Fibroblast of villous mesenchyme (primary cell): ENCODE data around the gene LRRC74A. TPM values are rescaled to one million over a fixed set of nuclear protein-coding genes. Genes with fewer than 3 reads are reported as not detected.

Experiments used
- DNase-seq: peaks from one replicate; pipeline ENCODE4 v3.0.0-alpha.2; 2010; ENCODE audit warnings: low read depth
- H3K4me3 ChIP-seq: 2 replicates; pipeline ENCODE4 v1.5.1; 2011; ENCODE audit warnings: low read depth, mild to moderate bottlenecking, low read length
- total RNA-seq: library from RNA; depleted of rRNA; stranded (reverse); fragments of >200 nt; gene quantifications from 2 replicates; pipeline ENCODE4 v1.2.3, GENCODE V29; 2012
- TF ChIP-seq, protein P1 (sequence below): IDR thresholded peaks from 2 replicates; pipeline ENCODE4 v1.5.1; 2012; ENCODE audit warnings: low read depth, mild to moderate bottlenecking, low read length; ENCODE audit not compliant: insufficient read depth

The LRRC74A gene
- total RNA-seq, 1 donor, result not detected

DNA sequence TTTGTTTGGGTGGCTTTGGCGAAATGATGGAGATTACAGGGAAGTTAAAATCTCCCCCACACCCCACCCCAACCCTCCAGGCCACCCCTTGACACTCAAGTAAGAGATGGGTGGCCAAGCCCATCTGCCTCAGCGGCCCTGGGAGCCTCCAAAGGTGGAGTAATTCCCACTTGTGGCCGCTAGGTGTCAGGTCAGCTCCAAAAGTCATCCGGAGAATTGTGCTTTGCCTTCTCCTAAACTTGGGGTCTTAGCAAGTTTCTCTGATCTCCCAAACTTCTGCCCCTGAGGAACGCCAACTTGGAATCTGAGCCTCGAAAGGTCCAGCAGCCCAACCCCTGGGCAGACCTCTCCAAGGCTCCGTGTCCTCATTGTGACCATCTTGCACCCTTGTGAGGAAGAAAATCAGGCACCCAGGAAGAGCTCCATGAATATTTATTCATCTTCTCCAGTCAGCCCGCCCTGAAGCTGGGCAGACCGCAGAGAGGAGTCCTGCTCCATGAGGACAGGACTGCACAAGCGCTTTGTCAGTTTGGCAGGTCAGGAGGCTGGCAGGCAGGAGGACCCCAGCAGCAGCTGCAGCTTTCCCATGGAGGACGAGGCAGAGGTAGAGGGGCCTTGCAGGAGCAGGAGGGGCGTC is 46.7 kb downstream of the LRRC74A start:
- H3K4me3 ChIP-seq, result no peak overlapping the region
- peak; percentile 40 for DNase-seq
- TF ChIP-seq, protein P1, sequence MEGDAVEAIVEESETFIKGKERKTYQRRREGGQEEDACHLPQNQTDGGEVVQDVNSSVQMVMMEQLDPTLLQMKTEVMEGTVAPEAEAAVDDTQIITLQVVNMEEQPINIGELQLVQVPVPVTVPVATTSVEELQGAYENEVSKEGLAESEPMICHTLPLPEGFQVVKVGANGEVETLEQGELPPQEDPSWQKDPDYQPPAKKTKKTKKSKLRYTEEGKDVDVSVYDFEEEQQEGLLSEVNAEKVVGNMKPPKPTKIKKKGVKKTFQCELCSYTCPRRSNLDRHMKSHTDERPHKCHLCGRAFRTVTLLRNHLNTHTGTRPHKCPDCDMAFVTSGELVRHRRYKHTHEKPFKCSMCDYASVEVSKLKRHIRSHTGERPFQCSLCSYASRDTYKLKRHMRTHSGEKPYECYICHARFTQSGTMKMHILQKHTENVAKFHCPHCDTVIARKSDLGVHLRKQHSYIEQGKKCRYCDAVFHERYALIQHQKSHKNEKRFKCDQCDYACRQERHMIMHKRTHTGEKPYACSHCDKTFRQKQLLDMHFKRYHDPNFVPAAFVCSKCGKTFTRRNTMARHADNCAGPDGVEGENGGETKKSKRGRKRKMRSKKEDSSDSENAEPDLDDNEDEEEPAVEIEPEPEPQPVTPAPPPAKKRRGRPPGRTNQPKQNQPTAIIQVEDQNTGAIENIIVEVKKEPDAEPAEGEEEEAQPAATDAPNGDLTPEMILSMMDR, result peak; percentile 89

DNA sequence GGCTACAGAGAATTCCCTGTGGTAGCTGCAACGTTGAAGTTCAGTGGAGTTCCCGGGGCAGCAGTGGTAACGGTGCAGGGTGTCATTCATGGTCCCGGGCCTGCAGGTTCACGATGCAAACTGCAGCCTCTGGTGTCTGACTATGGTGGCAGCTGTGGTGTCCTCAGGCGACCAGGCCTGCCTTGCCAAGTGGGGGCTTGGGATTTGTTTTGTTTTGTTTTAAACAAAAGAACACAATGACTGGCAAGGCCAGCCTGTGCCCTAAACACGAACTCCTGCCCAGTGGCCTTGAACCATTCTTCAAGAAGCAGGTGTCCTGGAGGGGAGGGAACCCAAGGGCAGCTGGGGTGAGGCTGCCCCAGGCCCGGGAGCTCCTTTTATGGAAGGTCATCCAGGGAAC is 48.5 kb downstream of the LRRC74A start:
- DNase-seq, result no peak
- TF ChIP-seq, protein P1, result no peak
- H3K4me3 ChIP-seq, result no peak overlapping the region

DNA sequence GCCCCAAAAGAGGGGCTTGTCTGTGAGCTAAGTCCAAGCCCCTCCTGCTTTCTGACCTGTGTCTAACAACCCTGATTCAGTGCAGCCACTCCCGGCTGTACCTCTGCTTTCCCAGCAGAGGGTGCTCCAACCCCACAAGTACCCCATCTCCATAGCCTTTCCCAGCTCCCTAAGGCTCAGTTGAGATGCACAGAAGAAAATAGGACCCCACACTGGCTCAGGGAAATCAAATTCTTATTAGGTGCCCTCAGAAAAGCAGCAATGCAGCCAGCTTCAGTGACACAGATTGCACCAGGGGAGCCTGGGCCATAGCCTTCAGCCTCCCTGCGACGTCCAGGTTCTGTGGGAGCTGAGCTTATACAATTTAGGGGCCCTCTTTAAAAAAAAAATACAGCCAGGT is 49.9 kb downstream of the LRRC74A start:
- DNase-seq, result peak; percentile 75
- TF ChIP-seq, protein P1, result peak; percentile 99
- H3K4me3 ChIP-seq, result no peak overlapping the region

DNA sequence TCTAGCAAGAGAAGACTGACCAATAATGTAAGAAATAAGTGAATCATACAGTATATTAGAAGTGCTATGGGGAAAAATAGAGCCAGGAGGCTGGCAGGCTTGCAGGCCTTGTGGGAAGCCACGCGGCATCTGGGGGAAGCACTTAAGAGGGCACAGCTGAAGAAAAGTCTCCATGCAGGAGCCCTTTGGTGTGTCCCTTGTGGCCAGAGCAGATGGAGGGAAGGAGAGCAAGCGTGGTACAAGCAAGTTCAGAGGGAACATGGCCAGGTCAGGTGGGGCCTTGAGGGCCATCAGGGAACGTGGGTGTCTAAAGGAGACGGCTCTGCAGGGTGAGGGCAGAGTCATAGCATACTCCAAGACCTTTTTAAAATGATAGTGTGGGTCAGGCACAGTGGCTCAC is 51.7 kb downstream of the LRRC74A start:
- TF ChIP-seq, protein P1, result no peak
- DNase-seq, result no peak
- no peak overlapping the region for H3K4me3 ChIP-seq

DNA sequence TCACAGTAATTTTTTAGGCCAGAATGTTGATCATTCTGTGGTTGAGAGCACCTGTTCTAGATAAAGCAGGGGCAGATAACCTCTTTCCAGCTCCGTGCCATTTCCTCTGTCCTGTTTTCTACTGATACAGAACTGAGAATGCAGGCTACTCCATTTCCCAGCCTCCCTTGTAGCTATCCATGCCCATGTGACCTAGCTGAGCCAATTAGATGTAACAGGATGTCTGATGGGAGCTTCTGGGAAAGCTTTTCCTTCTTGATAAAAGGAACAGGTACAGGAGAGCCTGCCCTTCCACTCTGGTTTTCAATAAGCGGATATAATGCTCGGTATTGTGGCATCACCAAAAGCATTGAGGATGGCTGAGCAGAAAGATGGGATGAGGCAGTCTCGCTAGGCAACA is 54.2 kb downstream of the LRRC74A start:
- no peak for DNase-seq
- no peak overlapping the region for H3K4me3 ChIP-seq
- TF ChIP-seq, protein P1, result no peak

DNA sequence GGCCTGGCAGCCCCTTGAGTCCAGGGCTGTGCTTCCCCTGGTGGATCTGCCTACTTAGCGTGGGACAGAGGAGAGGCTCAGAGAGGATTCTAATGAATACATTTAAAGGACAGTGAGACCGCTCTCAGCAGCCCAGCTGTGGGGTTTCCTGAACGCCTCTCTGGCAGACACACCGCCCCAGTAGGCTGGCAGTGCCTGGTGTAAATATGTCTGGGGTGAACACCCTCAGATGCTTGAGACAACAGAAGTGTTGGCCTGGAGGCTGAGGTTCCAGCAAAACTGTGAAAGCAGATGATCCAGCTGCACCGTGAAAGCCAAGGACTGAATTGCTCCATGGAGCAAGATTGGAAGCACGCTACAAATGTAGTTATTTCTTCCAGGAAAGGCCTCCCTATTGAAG is 55.1 kb downstream of the LRRC74A start:
- H3K4me3 ChIP-seq, result no peak overlapping the region
- DNase-seq, result no peak
- TF ChIP-seq, protein P1, result no peak

DNA sequence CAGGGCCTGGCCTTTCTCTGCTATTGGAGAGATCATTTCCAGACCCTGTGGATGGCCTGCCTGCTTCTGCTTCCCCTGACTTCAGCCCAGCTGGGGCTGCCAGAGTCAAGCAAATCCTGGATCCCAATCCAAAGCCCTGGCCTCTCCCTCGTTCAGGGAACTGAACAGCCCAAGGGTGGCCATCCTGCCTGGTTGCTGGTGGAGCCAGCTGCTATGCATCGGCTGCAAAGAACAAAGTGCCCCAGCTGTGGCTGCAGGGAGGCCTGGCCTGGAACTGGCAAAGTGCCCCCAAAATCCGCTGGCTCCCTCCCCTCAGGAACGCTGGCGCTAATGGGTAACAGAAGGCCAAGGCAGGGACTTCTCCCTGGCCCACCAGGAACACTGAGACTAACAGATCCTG is 56.4 kb downstream of the LRRC74A start:
- no peak overlapping the region for H3K4me3 ChIP-seq
- no peak for DNase-seq
- TF ChIP-seq, protein P1, result no peak
